ENCODE data around the gene ARHGAP22. TPM values are rescaled to one million over a fixed set of nuclear protein-coding genes. Genes with fewer than 3 reads are reported as not detected.
A peak's percentile ranks its signal among the peaks of the same experiment; 100 is the strongest.

Gene ARHGAP22
- total RNA-seq, 2 donors from 2014 or later = 1.8 to 5.7 TPM

- peak; percentile 47 for DNase-seq (ENCODE audit: low spot score)
Observed at GRCh38 chr10:48451969-48452878, 152.6 kb downstream of the ARHGAP22 start.

GRCh38 chr10:48450741-48451466 is 154.0 kb downstream of the ARHGAP22 start:
- H3K4me3 ChIP-seq = no peak overlapping the region
- no peaks in the 10 kb centered on the region for H3K27me3 ChIP-seq
- no peaks in the 10 kb centered on the region for H3K9me3 ChIP-seq
- TF ChIP-seq CTCF (IDR thresholded peaks at IDR 0.05) = no peak
- H3K27ac ChIP-seq = no peak overlapping the region
- no peaks in the 10 kb centered on the region for H3K36me3 ChIP-seq
- peak; percentile 42 for DNase-seq (ENCODE audit: low spot score)
- H3K4me1 ChIP-seq = peaks cover 0 to 7% of the 10 kb centered on the region in 2 donors

More at GRCh38 chr10:48451969-48452878, 152.6 kb downstream of the ARHGAP22 start:
- H3K4me1 ChIP-seq = peaks cover 0 to 20% of the 10 kb centered on the region in 2 donors
- no peaks in the 10 kb centered on the region for H3K27me3 ChIP-seq
- H3K36me3 ChIP-seq = no peaks in the 10 kb centered on the region
- H3K27ac ChIP-seq = no peak overlapping the region
- H3K9me3 ChIP-seq = no peaks in the 10 kb centered on the region
- no peak overlapping the region for H3K4me3 ChIP-seq
- no peak for TF ChIP-seq CTCF (IDR thresholded peaks at IDR 0.05)

GRCh38 chr10:48450233-48450740 is 154.6 kb downstream of the ARHGAP22 start:
- Histone ChIP-seq H3K36me3 (no peaks in the 10 kb centered on the region), H3K4me1 (peaks cover 0 to 5% of the 10 kb centered on the region in 2 donors), H3K4me3 (no peak overlapping the region), H3K27me3 (no peaks in the 10 kb centered on the region), H3K27ac (no peak overlapping the region), H3K9me3 (no peaks in the 10 kb centered on the region)
- peak; percentile 47 for DNase-seq (ENCODE audit: low spot score)
- no peak for TF ChIP-seq CTCF (IDR thresholded peaks at IDR 0.05)

- Histone ChIP-seq H3K9me3 (no peaks in the 10 kb centered on the region), H3K36me3 (no peaks in the 10 kb centered on the region), H3K27me3 (no peaks in the 10 kb centered on the region), H3K4me1 (peaks cover 0 to 5% of the 10 kb centered on the region in 2 donors), H3K4me3 (no peak overlapping the region), H3K27ac (no peak overlapping the region)
- no peak for TF ChIP-seq CTCF (IDR thresholded peaks at IDR 0.05)
- DNase-seq (ENCODE audit: low spot score) = peak; percentile 51
Observed at GRCh38 chr10:48449501-48450232, 155.2 kb downstream of the ARHGAP22 start.

- Histone ChIP-seq H3K4me3 (no peak overlapping the region), H3K36me3 (no peaks in the 10 kb centered on the region), H3K27me3 (no peaks in the 10 kb centered on the region), H3K27ac (no peak overlapping the region), H3K4me1 (no peaks in the 10 kb centered on the region), H3K9me3 (no peaks in the 10 kb centered on the region)
- DNase-seq (ENCODE audit: low spot score) = no peak
- no peak for TF ChIP-seq CTCF (IDR thresholded peaks at IDR 0.05)
Observed at GRCh38 chr10:48448796-48449195, 156.1 kb downstream of the ARHGAP22 start.

Data from right atrium auricular region (tissue), 2 donors.